Right cardiac atrium (tissue), 5 donors: Measurements from ENCODE around the gene ADGRD1. TPM values are rescaled to one million over a fixed set of nuclear protein-coding genes. Genes with fewer than 3 reads are reported as not detected.
"Not testable (repeated sequence)": the region's sequence is repeated elsewhere in the genome, so short reads cannot be mapped to it uniquely, and the experiment has no call there.

Source experiments
- ATAC-seq, 2 donors: fragments of 200-7000 bp; cut with Tn5 transposase; one replicate each; pipeline versions ENCODE4 v1.8.0 to v1.9.1; 2020; ENCODE audit warnings: moderate library complexity in 2 of 2, mild to moderate bottlenecking in 1 of 2
- DNase-seq, 3 donors: peaks; one replicate each; pipeline ENCODE4 v3.0.0-alpha.2; 2020
- H3K27ac ChIP-seq: one replicate; pipeline ENCODE4 v1.5.1; 2013; ENCODE audit warnings: mild to moderate bottlenecking, low read length, control low read depth, moderate library complexity
- H3K27me3 ChIP-seq: one replicate; pipeline ENCODE4 v1.6.1; 2013; ENCODE audit not compliant: control insufficient read depth, insufficient read depth
- H3K4me1 ChIP-seq: one replicate; pipeline ENCODE4 v1.6.1; 2013; ENCODE audit warnings: low read length; ENCODE audit not compliant: control insufficient read depth, insufficient read depth
- H3K4me3 ChIP-seq: one replicate; pipeline ENCODE4 v1.5.1; 2013; ENCODE audit warnings: low read length, control low read depth
- H3K9me3 ChIP-seq: one replicate; pipeline ENCODE4 v1.6.1; 2013; ENCODE audit warnings: low read length; ENCODE audit not compliant: control insufficient read depth
- WGBS: extraction: QIAGEN DNeasy Blood & Tissue Kit; methylation state at CpG from one replicate; pipeline ENCODE4 v1.1.7; 2013; 5-methylcytosine and 5-hydroxymethylcytosine counted together
- intact Hi-C, 4 donors: fragments of 100-400 bp; cut with DNase I; formaldehyde crosslinking; loops; one replicate each; pipeline versions ENCODE4 v1.11.0 to v1.14.0; 2022 to 2023
- polyA plus RNA-seq: library from polyadenylated mRNA; stranded (reverse); fragments of 200-250 nt; gene quantifications from one replicate; pipeline ENCODE4 v1.2.3, GENCODE V29; 2013
- total RNA-seq, 4 donors: library from RNA; stranded (reverse); fragmentation: NEBNext Ultra II Directional; extraction: Animal tissue kit (Norgen Biotek cat#: 25700); gene quantifications; one replicate each; pipeline ENCODE4 v1.2.1, GENCODE V29; 2021
- donor health status: healthy with polysubstance abuse.
- donor health status: DM: no; HTN: yes; CAD: no.
- donor health status: DM: no; HTN: no; CAD: no.
- donor health status: DM: no; HTN: yes; CAD: no; lungs with severe emphysema.
- donor health status: DM: yes; HTN: yes; CAD: no.

Gene ADGRD1
- total and polyA plus RNA-seq, 5 donors = 50.0 to 386 (median 234) TPM

GRCh38 chr12:130937546-130937945 is 16.2 kb upstream of the ADGRD1 start:
- H3K9me3 ChIP-seq, H3K27ac ChIP-seq, H3K27me3 ChIP-seq, intact Hi-C loops, DNase-seq, ATAC-seq, H3K4me1 ChIP-seq, H3K4me3 ChIP-seq: not testable (repeated sequence)
- WGBS = 93% methylated on average over 3 of the region's 3 CpGs

GRCh38 chr12:130938186-130938585 is 15.5 kb upstream of the ADGRD1 start:
- no peak for DNase-seq
- no peaks in the 10 kb centered on the region for H3K27me3 ChIP-seq
- H3K27ac ChIP-seq = no peak overlapping the region
- no peaks in the 10 kb centered on the region for H3K9me3 ChIP-seq
- intact Hi-C loops = no loop called here
- no peaks in the 10 kb centered on the region for H3K4me1 ChIP-seq
- no peak for ATAC-seq
- no peak overlapping the region for H3K4me3 ChIP-seq

GRCh38 chr12:130944878-130945277 is 8.8 kb upstream of the ADGRD1 start:
- Histone ChIP-seq H3K27ac (no peak overlapping the region), H3K9me3 (no peaks in the 10 kb centered on the region), H3K4me3 (no peak overlapping the region), H3K4me1 (no peaks in the 10 kb centered on the region), H3K27me3 (no peaks in the 10 kb centered on the region)
- intact Hi-C loops = no loop called here
- ATAC-seq (no peak), DNase-seq (no peak)

GRCh38 chr12:130945786-130946492 is 7.8 kb upstream of the ADGRD1 start:
- no peaks in the 10 kb centered on the region for H3K4me1 ChIP-seq
- H3K9me3 ChIP-seq = no peaks in the 10 kb centered on the region
- no peak overlapping the region for H3K4me3 ChIP-seq
- intact Hi-C loops = no loop called here
- peak overlapping the region; percentile 70 for H3K27ac ChIP-seq
- H3K27me3 ChIP-seq = no peaks in the 10 kb centered on the region
- ATAC-seq (peak; percentile 78 to 86), DNase-seq (peak in 1 of 3 donors; percentile 78)
- WGBS = 51% methylated on average over 7 of the region's 7 CpGs

- H3K9me3 ChIP-seq = no peaks in the 10 kb centered on the region
- H3K4me1 ChIP-seq = no peaks in the 10 kb centered on the region
- no peak overlapping the region for H3K27ac ChIP-seq
- no peaks in the 10 kb centered on the region for H3K27me3 ChIP-seq
- ATAC-seq (no peak), DNase-seq (no peak)
- intact Hi-C loops = no loop called here
- no peak overlapping the region for H3K4me3 ChIP-seq
- 74% methylated on average over 2 of the region's 2 CpGs for WGBS
Observed at GRCh38 chr12:130947028-130947613, 6.6 kb upstream of the ADGRD1 start.

GRCh38 chr12:130948136-130948535 is 5.6 kb upstream of the ADGRD1 start:
- H3K9me3 ChIP-seq = no peaks in the 10 kb centered on the region
- intact Hi-C loops = no loop called here
- DNase-seq (peak in 1 of 3 donors; percentile 5), ATAC-seq (no peak)
- H3K4me3 ChIP-seq = no peak overlapping the region
- no peak overlapping the region for H3K27ac ChIP-seq
- no peaks in the 10 kb centered on the region for H3K27me3 ChIP-seq
- WGBS = 88% methylated on average over 10 of the region's 10 CpGs
- H3K4me1 ChIP-seq = no peaks in the 10 kb centered on the region

GRCh38 chr12:130948751-130949150 is 5.0 kb upstream of the ADGRD1 start:
- Histone ChIP-seq H3K4me1 (no peaks in the 10 kb centered on the region), H3K27ac (no peak overlapping the region), H3K27me3 (no peaks in the 10 kb centered on the region), H3K4me3 (no peak overlapping the region), H3K9me3 (no peaks in the 10 kb centered on the region)
- ATAC-seq (no peak), DNase-seq (peak in 1 of 3 donors; percentile 28)
- WGBS = 90% methylated on average over 10 of the region's 10 CpGs
- intact Hi-C loops = no loop called here

GRCh38 chr12:130949806-130950205 is 3.9 kb upstream of the ADGRD1 start:
- ATAC-seq (no peak), DNase-seq (no peak)
- intact Hi-C loops = no loop called here
- Histone ChIP-seq H3K27me3 (no peaks in the 10 kb centered on the region), H3K4me1 (no peaks in the 10 kb centered on the region), H3K27ac (no peak overlapping the region), H3K4me3 (no peak overlapping the region), H3K9me3 (no peaks in the 10 kb centered on the region)
- 89% methylated on average over 11 of the region's 11 CpGs for WGBS

GRCh38 chr12:130951636-130952035 is 2.1 kb upstream of the ADGRD1 start:
- H3K27ac ChIP-seq = no peak overlapping the region
- intact Hi-C loops = no loop called here

GRCh38 chr12:130952171-130952954 is 1.3 kb upstream of the ADGRD1 start:
- Histone ChIP-seq H3K4me3 (no peak overlapping the region), H3K9me3 (no peaks in the 10 kb centered on the region), H3K4me1 (peaks cover 2% of the 10 kb centered on the region), H3K27ac (peak overlapping the region; percentile 56), H3K27me3 (no peaks in the 10 kb centered on the region)
- intact Hi-C loops = no loop called here
- peak in 1 of 3 donors; percentile 16 for DNase-seq
- ATAC-seq = no peak
- WGBS = 44% methylated on average over 14 of the region's 14 CpGs

More at GRCh38 chr12:130951636-130952035, 2.1 kb upstream of the ADGRD1 start:
- Histone ChIP-seq H3K4me3 (no peak overlapping the region), H3K27me3 (no peaks in the 10 kb centered on the region), H3K4me1 (no peaks in the 10 kb centered on the region), H3K9me3 (no peaks in the 10 kb centered on the region)
- DNase-seq = peak in 1 of 3 donors; percentile 34
- 80% methylated on average over 13 of the region's 13 CpGs for WGBS
- no peak for ATAC-seq

GRCh38 chr12:130954544-130954831 is 781 bp downstream of the ADGRD1 start:
- ATAC-seq (peak; percentile 4 to 9), DNase-seq (peak in 1 of 3 donors; percentile 60)
- Histone ChIP-seq H3K4me1 (peaks cover 2% of the 10 kb centered on the region), H3K27ac (peak overlapping the region; percentile 86), H3K9me3 (no peaks in the 10 kb centered on the region), H3K27me3 (no peaks in the 10 kb centered on the region), H3K4me3 (peak overlapping the region; percentile 86)
- intact Hi-C loops = loop anchor here in 1 of 4 donors (1.0 kb wide), 1 partner anchor 23 kb away; no protein-coding TSS in a partner anchor
- WGBS = 54% methylated on average over 9 of the region's 9 CpGs
